HG03196 (cell line): ENCODE results near the gene ZBTB7A.

Experiments
- ATAC-seq: cut with Tn5 transposase; IDR thresholded peaks from one replicate; pipeline ENCODE4 v1.9.1; 2021; ENCODE audit not compliant: unreplicated experiment

ZBTB7A gene

GRCh38 chr19:4038661-4039423 lies 27.9 kb downstream of the ZBTB7A start:
- no peak for ATAC-seq

GRCh38 chr19:4038057-4038456 lies 28.6 kb downstream of the ZBTB7A start:
- no peak for ATAC-seq

DNA sequence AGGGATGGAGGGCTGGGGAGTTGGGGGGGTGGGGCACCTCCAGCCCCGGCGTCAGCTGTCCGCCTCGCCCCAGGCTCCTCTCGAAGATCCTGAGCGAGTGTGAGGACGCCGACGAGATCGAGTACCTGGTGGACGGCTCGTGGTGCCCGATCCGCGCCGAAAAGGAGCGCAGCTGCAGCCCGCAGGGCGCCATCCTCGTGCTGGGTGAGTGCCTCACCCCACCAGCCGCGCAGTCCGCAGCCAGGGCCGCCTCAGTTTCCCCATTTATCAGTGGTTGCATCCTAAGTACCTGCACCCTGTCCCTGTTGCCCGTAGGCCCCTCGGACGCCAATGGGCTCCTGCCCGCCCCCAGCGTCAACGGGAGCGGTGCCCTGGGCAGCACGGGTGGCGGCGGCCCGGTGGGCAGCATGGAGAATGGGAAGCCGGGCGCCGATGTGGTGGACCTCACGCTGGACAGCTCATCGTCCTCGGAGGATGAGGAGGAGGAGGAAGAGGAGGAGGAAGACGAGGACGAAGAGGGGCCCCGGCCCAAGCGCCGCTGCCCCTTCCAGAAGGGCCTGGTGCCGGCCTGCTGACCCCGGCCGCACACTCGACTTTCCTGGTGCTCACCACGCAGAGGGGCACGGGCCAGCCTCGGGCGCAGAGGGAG lies 29.3 kb downstream of the ZBTB7A start:
- no peak for ATAC-seq

DNA sequence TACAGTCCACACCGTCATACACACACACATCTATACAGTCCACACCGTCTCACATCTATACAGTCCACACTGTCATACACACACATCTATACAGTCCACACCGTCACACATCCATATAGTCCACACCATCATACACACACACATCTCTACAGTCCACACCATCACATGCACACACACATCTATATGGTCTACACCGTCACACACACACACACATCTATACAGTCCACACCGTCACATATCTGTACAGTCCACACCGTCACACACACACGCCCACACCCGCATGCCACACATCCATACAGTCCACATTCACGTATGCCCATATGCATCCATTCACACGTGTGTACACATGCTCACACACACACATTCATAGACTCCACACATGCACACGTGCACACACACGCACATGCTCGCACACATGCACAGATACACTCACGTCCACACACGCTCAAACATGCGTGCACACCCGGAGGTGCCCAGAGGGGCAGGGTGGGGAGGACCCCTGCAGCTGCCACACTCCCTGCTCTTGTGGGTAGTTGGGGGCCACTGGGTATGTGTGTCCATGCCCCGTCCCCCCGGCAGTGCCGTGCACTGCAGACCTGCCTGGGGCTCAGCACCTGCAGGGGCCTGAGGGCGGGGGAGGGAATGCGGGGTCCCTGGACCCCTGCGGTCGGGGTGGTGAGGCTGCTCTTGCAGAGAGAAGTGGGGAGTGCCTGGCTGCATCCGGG lies 30.0 kb downstream of the ZBTB7A start:
- ATAC-seq = no peak

GRCh38 chr19:4035582-4035981 lies 31.1 kb downstream of the ZBTB7A start:
- no peak for ATAC-seq

DNA sequence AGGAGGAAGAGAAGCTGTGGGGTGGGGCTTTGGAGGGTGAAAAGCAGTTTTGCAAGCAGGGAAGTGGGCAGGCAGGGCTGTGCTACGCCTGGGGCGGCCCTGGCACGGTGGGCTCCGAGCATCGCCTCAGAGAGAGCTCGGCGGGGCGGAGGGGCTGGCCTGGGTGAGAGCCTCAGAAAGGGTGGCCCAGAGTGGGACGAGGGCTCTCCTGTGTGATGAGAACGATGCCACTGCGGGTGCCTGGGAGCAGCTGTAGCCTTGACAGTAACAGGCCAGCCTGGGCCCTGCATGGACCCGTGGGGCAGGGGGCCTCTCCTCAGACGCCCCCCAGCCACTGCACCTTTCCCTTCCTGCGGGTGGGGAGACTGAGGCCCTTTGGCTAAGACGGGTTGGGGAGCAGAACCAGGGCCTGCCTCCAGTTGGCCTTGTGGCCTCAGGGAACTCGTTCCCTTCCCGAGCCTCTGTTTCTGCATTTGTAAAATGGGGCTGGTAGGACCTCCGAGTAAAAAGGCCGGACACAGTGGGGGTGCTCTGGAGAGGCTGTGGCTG lies 31.6 kb downstream of the ZBTB7A start:
- ATAC-seq = no peak

- no peak for ATAC-seq
Observed at GRCh38 chr19:4034048-4035017, 32.4 kb downstream of the ZBTB7A start.

GRCh38 chr19:4033028-4033956 lies 33.4 kb downstream of the ZBTB7A start:
- ATAC-seq = no peak

GRCh38 chr19:4032436-4032835 lies 34.3 kb downstream of the ZBTB7A start:
- no peak for ATAC-seq

- ATAC-seq = no peak
Observed at GRCh38 chr19:4031420-4031819, 35.3 kb downstream of the ZBTB7A start.

- no peak for ATAC-seq
Observed at GRCh38 chr19:4030981-4031380, 35.7 kb downstream of the ZBTB7A start.

- ATAC-seq = no peak
Observed at GRCh38 chr19:4030552-4030951, 36.1 kb downstream of the ZBTB7A start.

DNA sequence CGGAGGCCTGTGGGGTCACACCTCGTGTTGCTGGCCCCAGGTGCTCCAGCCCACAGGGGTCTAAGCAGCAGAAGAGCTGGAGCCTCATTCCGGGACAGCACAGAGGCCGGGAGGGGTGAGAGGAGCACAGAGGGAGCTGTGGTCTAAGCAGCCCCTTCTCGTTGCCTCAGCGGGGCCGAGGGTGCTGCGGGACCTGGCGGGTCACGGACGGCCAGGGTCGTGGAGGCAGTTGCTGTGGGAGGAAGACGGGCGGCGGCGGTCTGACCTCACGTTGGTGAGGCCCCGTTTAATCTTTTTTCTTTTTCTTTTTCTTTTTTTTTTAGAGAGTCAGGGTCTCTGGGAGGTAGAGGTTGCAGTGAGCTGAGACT lies 37.5 kb downstream of the ZBTB7A start:
- no peak for ATAC-seq

- no peak for ATAC-seq
Observed at GRCh38 chr19:4028334-4029246, 38.1 kb downstream of the ZBTB7A start.

DNA sequence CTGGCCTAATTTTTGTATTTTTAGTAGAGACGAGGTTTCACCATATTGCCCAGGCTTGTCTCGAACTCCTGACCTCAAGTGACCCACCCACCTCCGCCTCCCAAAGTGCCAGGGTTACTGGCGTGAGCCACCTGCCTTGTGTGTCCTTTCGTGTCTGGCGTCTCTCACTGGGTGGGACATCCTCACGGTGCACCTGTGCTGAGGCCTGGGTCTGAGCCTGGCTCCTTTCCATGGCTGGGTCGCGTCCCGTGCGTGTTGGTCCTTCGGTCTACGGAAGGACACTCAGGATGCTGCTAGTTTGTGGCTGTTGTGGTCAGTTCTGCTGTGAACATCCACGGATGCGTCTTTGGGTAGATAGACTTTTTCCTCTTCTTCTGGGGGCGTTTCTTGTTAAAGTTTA lies 39.6 kb downstream of the ZBTB7A start:
- ATAC-seq = no peak

- ATAC-seq = no peak
Observed at GRCh38 chr19:4025317-4025716, 41.4 kb downstream of the ZBTB7A start.

- no peak for ATAC-seq
Observed at GRCh38 chr19:4023600-4024398, 42.9 kb downstream of the ZBTB7A start.

GRCh38 chr19:4019578-4019977 lies 47.1 kb downstream of the ZBTB7A start:
- ATAC-seq = no peak
